CD4-positive, alpha-beta T cell treated with Interleukin-6 for 4 hours (primary cell): ENCODE data around the gene C9orf85.

Experiments
- DNase-seq: peaks from one replicate; pipeline ENCODE4 v3.0.0-alpha.2; 2020; ENCODE audit warnings: mixed read lengths

The C9orf85 gene

GRCh38 chr9:72012646-72013045 lies 101.2 kb downstream of the C9orf85 start:
- DNase-seq, result no peak

- DNase-seq, result no peak
Measured at GRCh38 chr9:72013292-72013760, 101.9 kb downstream of the C9orf85 start.

GRCh38 chr9:72022841-72023240 lies 111.4 kb downstream of the C9orf85 start:
- DNase-seq, result no peak
